HepG2 (cell line): ENCODE measurements around the gene KRTAP10-8. TPM values are rescaled to one million over a fixed set of nuclear protein-coding genes. Genes with fewer than 3 reads are reported as not detected.

Experiments
- ATAC-seq: fragments of 200-7000 bp; cut with Tn5 transposase; 3 replicates; pipeline ENCODE4 v1.9.1; 2020; ENCODE audit warnings: mild to moderate bottlenecking, moderate library complexity
- BruUV-seq: library from RNA; stranded (reverse); fragments of 400-500 nt; replicated peaks from 2 replicates; lab custom pipeline; 2021; lab: Mats Ljungman, UMichigan
- CTCF ChIA-PET: fragments of 300-600 bp; formaldehyde crosslinking; extraction: SDS; loops from one replicate; lab custom pipeline; 2021; ENCODE audit warnings: low total read pairs, inconsistent platforms, low intra/inter-chr PET ratio; lab: Yijun Ruan, JAX
- POLR2A ChIA-PET: fragments of 350-600 bp; sonication (Branson Sonifier 250); formaldehyde crosslinking; loops from one replicate; lab custom pipeline; 2020; ENCODE audit warnings: antibody characterized with exemption, inconsistent platforms; lab: Yijun Ruan, JAX
- DNase-seq: peaks from one replicate; pipeline ENCODE4 v3.0.0-alpha.2; 2015; ENCODE audit warnings: low spot score
- FAIRE-seq: peaks from 3 replicates; lab custom pipeline; 2011; peaks lifted over from hg19 to GRCh38; lab: Jason Lieb, UNC
- H2AFZ ChIP-seq: one replicate; pipeline ENCODE4 v1.6.1; 2011; ENCODE audit warnings: low read length, inconsistent platforms
- H3K27ac ChIP-seq: fragments of 300-600 bp; 3 replicates; pipeline ENCODE4 v1.8.0; 2011; ENCODE audit warnings: mixed run types, mild to moderate bottlenecking, mixed read lengths, low read length, inconsistent platforms; ENCODE audit not compliant: insufficient read depth; ENCODE audit errors: extremely low read length
- H3K27me3 ChIP-seq, 2 experiments: fragments of 200-600 bp in 1 of 2; 2 replicates in 1 of 2; 3 replicates in 1 of 2; pipeline versions ENCODE4 v1.6.0 to v1.8.0; 2011; ENCODE audit warnings: low read length in 2 of 2, mild to moderate bottlenecking in 2 of 2, moderate library complexity in 2 of 2, inconsistent platforms in 1 of 2; ENCODE audit not compliant: insufficient read depth in 2 of 2, control insufficient read depth in 1 of 2
- H3K36me3 ChIP-seq, 2 experiments: fragments of 200-600 bp in 1 of 2; replicated peaks in 1 of 2; 2 replicates in 1 of 2; 3 replicates in 1 of 2; pipeline versions ENCODE4 v1.5.1 to v1.8.0; 2011; ENCODE audit warnings: low read length in 2 of 2, inconsistent platforms in 1 of 2; ENCODE audit not compliant: insufficient read depth in 2 of 2, control insufficient read depth in 1 of 2
- H3K4me1 ChIP-seq: 2 replicates; pipeline ENCODE4 v1.5.1; 2012; ENCODE audit warnings: low read length, inconsistent platforms; ENCODE audit not compliant: insufficient read depth
- H3K4me2 ChIP-seq: 2 replicates; pipeline ENCODE4 v1.6.0; 2011; ENCODE audit warnings: low read depth, low read length, inconsistent platforms
- H3K4me3 ChIP-seq, 3 experiments: fragments of 200-600 bp in 1 of 3; sonication (generic), shearing (Covaris generic) in 1 of 3; replicated peaks in 1 of 3; 2 replicates each; pipeline ENCODE4 v1.5.1; 2011 to 2016; ENCODE audit warnings: low read length in 3 of 3, inconsistent platforms in 2 of 3, low read depth in 2 of 3, mild to moderate bottlenecking in 2 of 3, control low read depth in 1 of 3, mixed read lengths in 1 of 3; ENCODE audit not compliant: insufficient read depth in 1 of 3
- H3K79me2 ChIP-seq: one replicate; pipeline ENCODE4 v1.6.1; 2011; ENCODE audit warnings: low read length, inconsistent platforms; ENCODE audit not compliant: insufficient read depth
- H3K9ac ChIP-seq: 2 replicates; pipeline ENCODE4 v1.6.0; 2011; ENCODE audit warnings: mild to moderate bottlenecking, low read depth, low read length, inconsistent platforms; ENCODE audit not compliant: insufficient read depth
- H3K9me3 ChIP-seq: 2 replicates; pipeline ENCODE4 v1.5.1; 2012; ENCODE audit warnings: mild to moderate bottlenecking, low read length
- H4K20me1 ChIP-seq: 2 replicates; pipeline ENCODE4 v1.6.0; 2011; ENCODE audit warnings: inconsistent platforms, mild to moderate bottlenecking, low read length, moderate library complexity; ENCODE audit not compliant: insufficient read depth
- JUNB ChIP-seq: sonication (generic); formaldehyde crosslinking; IDR thresholded peaks from 2 replicates; pipeline ENCODE4 v1.8.0; 2022; ENCODE audit warnings: missing genetic modification reagents, mild to moderate bottlenecking, borderline replicate concordance
- KDM1A ChIP-seq: IDR thresholded peaks from 2 replicates; pipeline ENCODE4 v1.6.1; 2016; ENCODE audit warnings: missing compliant biosample characterization
- MTERF4 ChIP-seq: sonication (generic); formaldehyde crosslinking; IDR thresholded peaks from 2 replicates; pipeline ENCODE4 v1.8.0; 2023; ENCODE audit warnings: mild to moderate bottlenecking, missing genetic modification reagents
- ZBTB42 ChIP-seq: sonication (generic); formaldehyde crosslinking; IDR thresholded peaks from 2 replicates; pipeline ENCODE4 v1.5.0; 2020; ENCODE audit warnings: mild to moderate bottlenecking, missing genetic modification reagents
- ZNF563 ChIP-seq: sonication (generic); formaldehyde crosslinking; IDR thresholded peaks from 2 replicates; pipeline ENCODE4 v1.8.0; 2022; ENCODE audit warnings: mild to moderate bottlenecking, moderate library complexity, missing genetic modification reagents
- ZNF781 ChIP-seq: sonication (generic); formaldehyde crosslinking; IDR thresholded peaks from 2 replicates; pipeline ENCODE4 v1.5.1; 2020; ENCODE audit warnings: borderline replicate concordance, mild to moderate bottlenecking, missing genetic modification reagents; ENCODE audit errors: not compliant biosample characterization
- ZSCAN20 ChIP-seq: sonication (generic); formaldehyde crosslinking; IDR thresholded peaks from 2 replicates; pipeline ENCODE4 v1.4.0; 2020; ENCODE audit warnings: missing genetic modification reagents, mild to moderate bottlenecking, borderline replicate concordance
- WGBS: methylation state at CpG from one replicate; pipeline ENCODE4 v1.1.6; 2017; ENCODE audit warnings: low lambda C conversion rate; 5-methylcytosine and 5-hydroxymethylcytosine counted together
- in situ Hi-C: cut with HindIII; loops from 2 replicates; pipeline ENCODE4 v1.10.0; 2017; ENCODE audit warnings: low pct_unique_long_range_greater_than_20kb; ENCODE audit not compliant: extremely low pct_ligation_motif_present
- intact Hi-C: fragments of 100-400 bp; cut with micrococcal nuclease; formaldehyde crosslinking; loops from one replicate; pipeline ENCODE4 v1.10.0; 2022; ENCODE audit not compliant: unreplicated experiment
- polyA plus RNA-seq, 8 experiments: library from polyadenylated mRNA; depleted of rRNA in 3 of 8; stranded (reverse) in 7 of 8; unstranded in 1 of 8; fragments of >200 nt; fragmentation: Illumina TruSeq in 4 of 8; extraction: Trizol in 4 of 8; gene quantifications; 2 replicates each; pipeline versions ENCODE4 v1.2.1 to v1.2.3, GENCODE V29; 2011 to 2016; ENCODE audit warnings: low read depth in 4 of 8, missing spikeins in 1 of 8, mixed read lengths in 1 of 8; ENCODE audit not compliant: insufficient read depth in 1 of 8
- total RNA-seq, 5 experiments: library from RNA; depleted of rRNA; stranded (reverse); fragments of >200 nt; fragmentation: Illumina TruSeq; extraction: Trizol; gene quantifications; 2 replicates each; pipeline ENCODE4 v1.2.3, GENCODE V29; 2016; ENCODE audit warnings: low read depth in 1 of 5
- TF ChIP-seq, protein P1 (sequence below): IDR thresholded peaks from 2 replicates; pipeline ENCODE4 v1.6.1; 2016; ENCODE audit warnings: control low read depth
- TF ChIP-seq, protein P2 (sequence below): IDR thresholded peaks from 2 replicates; pipeline ENCODE4 v1.6.1; 2012; ENCODE audit warnings: inconsistent platforms
- TF ChIP-seq, protein P3 (sequence below): sonication (generic); formaldehyde crosslinking; IDR thresholded peaks from 2 replicates; pipeline ENCODE4 v1.5.1; 2020; ENCODE audit warnings: mild to moderate bottlenecking, moderate library complexity, missing genetic modification reagents
- TF ChIP-seq, protein P4 (sequence below): IDR thresholded peaks from 2 replicates; pipeline ENCODE4 v1.6.1; 2016; ENCODE audit warnings: low read depth

Gene KRTAP10-8
- total and polyA plus RNA-seq, 2 of the 13 experiments (the other 11 are each of a cell fraction or from before 2014, with no cell fraction given) = not detected

- POLR2A ChIA-PET = no interaction called here
- H3K27ac ChIP-seq = no peak overlapping the region
- BruUV-seq = no TSS peak
- H3K79me2 ChIP-seq = no peaks in the 10 kb centered on the region
- CTCF ChIA-PET = no interaction called here
- 15% methylated on average over 11 of the region's 11 CpGs for WGBS
- TF ChIP-seq, protein P1, sequence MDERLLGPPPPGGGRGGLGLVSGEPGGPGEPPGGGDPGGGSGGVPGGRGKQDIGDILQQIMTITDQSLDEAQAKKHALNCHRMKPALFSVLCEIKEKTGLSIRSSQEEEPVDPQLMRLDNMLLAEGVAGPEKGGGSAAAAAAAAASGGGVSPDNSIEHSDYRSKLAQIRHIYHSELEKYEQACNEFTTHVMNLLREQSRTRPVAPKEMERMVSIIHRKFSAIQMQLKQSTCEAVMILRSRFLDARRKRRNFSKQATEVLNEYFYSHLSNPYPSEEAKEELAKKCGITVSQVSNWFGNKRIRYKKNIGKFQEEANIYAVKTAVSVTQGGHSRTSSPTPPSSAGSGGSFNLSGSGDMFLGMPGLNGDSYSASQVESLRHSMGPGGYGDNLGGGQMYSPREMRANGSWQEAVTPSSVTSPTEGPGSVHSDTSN (CRISPR knock-in tag) = no peak
- TF ChIP-seq ZSCAN20 (no peak), ZNF563 (CRISPR knock-in tag) (no peak), MTERF4 (CRISPR knock-in tag) (no peak), JUNB (CRISPR knock-in tag) (no peak), ZNF781 (no peak), KDM1A (CRISPR knock-in tag) (no peak), ZBTB42 (CRISPR knock-in tag) (no peak)
- TF ChIP-seq, protein P2, sequence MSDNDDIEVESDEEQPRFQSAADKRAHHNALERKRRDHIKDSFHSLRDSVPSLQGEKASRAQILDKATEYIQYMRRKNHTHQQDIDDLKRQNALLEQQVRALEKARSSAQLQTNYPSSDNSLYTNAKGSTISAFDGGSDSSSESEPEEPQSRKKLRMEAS = no peak
- TF ChIP-seq, protein P3, sequence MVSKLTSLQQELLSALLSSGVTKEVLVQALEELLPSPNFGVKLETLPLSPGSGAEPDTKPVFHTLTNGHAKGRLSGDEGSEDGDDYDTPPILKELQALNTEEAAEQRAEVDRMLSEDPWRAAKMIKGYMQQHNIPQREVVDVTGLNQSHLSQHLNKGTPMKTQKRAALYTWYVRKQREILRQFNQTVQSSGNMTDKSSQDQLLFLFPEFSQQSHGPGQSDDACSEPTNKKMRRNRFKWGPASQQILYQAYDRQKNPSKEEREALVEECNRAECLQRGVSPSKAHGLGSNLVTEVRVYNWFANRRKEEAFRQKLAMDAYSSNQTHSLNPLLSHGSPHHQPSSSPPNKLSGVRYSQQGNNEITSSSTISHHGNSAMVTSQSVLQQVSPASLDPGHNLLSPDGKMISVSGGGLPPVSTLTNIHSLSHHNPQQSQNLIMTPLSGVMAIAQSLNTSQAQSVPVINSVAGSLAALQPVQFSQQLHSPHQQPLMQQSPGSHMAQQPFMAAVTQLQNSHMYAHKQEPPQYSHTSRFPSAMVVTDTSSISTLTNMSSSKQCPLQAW = no peak
- TF ChIP-seq, protein P4, sequence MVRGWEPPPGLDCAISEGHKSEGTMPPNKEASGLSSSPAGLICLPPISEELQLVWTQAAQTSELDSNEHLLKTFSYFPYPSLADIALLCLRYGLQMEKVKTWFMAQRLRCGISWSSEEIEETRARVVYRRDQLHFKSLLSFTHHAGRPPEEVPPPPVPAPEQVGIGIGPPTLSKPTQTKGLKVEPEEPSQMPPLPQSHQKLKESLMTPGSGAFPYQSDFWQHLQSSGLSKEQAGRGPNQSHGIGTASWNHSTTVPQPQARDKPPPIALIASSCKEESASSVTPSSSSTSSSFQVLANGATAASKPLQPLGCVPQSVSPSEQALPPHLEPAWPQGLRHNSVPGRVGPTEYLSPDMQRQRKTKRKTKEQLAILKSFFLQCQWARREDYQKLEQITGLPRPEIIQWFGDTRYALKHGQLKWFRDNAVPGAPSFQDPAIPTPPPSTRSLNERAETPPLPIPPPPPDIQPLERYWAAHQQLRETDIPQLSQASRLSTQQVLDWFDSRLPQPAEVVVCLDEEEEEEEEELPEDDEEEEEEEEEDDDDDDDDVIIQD = no peak
- no peak for ATAC-seq
- no peak overlapping the region for H2AFZ ChIP-seq
- H3K4me3 ChIP-seq = no peak overlapping the region
- H3K9ac ChIP-seq = no peak overlapping the region
- H3K27me3 ChIP-seq = peaks cover 0 to 9% of the 10 kb centered on the region in 2 experiments; a peak in 1 of 5 replicates
- H4K20me1 ChIP-seq = no peaks in the 10 kb centered on the region
- in situ Hi-C loops (no loop called here), intact Hi-C loops (no loop called here)
- no peak overlapping the region for H3K4me2 ChIP-seq
- H3K9me3 ChIP-seq = peaks cover 8% of the 10 kb centered on the region; the same call in 1 of the 2 replicates
- H3K4me1 ChIP-seq = no peaks in the 10 kb centered on the region
- DNase-seq = no peak
- H3K36me3 ChIP-seq = no peaks in the 10 kb centered on the region
- FAIRE-seq = no peak
Measured at GRCh38 chr21:44583089-44583799, 28.6 kb upstream of the KRTAP10-8 start.
